Heart left ventricle (tissue), 13 donors: ENCODE measurements around the gene CAST.

Source experiments
- POLR2A ChIP-seq, 2 donors: fragments of 450-650 bp; IDR thresholded peaks; one replicate each; pipeline ENCODE4 v1.6.1; 2017; ENCODE audit warnings: antibody characterized with exemption in 2 of 2, mild to moderate bottlenecking in 2 of 2, moderate library complexity in 2 of 2
- TF ChIP-seq, protein P1 (sequence below), 12 donors: fragments of 200-600 bp; sonication (generic) in 4 of 12; IDR thresholded peaks; one replicate each; pipeline versions ENCODE4 v1.5.0 to v1.8.0; 2018 to 2022; ENCODE audit warnings: antibody characterized with exemption in 12 of 12, mild to moderate bottlenecking in 5 of 12
- donor health status: ischemic (EF 13 %, LVEDD 7.1; RV severe dilation, severe dysfunction).
- donor health status: DM: no; HTN: yes; CAD: no.
- donor health status: DM: no; HTN: no; CAD: no.
- donor health status: ischemic (EF 25% LVEDD 6.9; RV normal size, moderate dysfunction).
- donor health status: ischemic (EF 25% LVEDD 5.7; RV mildly dilated, moderate dysfunction).
- donor health status: ischemic (EF 35%, LVEDD 5.7; RV mildly dilated, moderate dysfunction).
- donor health status: nonischemic (EF 11% LVEDD 7.7; RV severe dilation, severe dysfunction).
- donor health status: DM: yes; HTN: yes; CAD: no.
- donor health status: PGD.
- donor health status: ischemic (EF 29% LVEDD 5.4; RV normal size, mild dysfunction).
- donor health status: nonischemic (EF 23%, LVEDD 6.1; RV moderate dilation, normal function).

DNA sequence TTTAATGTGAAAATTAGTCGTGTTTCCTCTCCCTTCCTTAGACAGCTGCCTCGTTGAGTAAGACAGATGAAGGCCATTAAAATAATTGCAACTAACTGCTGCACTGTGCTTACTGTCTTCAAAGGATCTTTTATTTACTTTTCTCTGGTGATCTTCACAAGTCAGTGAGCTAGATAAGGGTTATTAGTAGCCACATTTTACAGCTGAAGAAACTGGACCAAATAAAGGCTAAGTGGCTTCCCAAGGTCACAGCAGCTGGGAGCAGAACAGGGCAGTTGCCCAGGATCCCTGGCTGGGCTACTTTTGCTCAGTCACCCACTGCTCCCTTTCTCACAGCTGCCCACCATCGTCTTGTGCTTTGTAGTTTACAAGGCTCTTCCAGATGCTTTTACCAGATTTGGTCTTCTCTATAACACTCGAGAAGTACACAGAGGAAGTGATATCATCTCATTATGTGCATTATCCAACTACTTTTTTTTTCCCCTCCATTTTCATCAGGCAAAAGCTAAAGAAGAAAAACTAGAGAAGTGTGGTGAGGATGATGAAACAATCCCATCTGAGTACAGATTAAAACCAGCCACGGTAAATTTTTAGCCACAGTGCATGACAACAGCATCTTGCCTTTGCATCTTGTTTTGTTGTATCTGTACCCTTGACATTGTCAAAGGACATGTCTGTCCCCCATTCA, 83.8 kb downstream of the CAST start:
- TF ChIP-seq, protein P1, sequence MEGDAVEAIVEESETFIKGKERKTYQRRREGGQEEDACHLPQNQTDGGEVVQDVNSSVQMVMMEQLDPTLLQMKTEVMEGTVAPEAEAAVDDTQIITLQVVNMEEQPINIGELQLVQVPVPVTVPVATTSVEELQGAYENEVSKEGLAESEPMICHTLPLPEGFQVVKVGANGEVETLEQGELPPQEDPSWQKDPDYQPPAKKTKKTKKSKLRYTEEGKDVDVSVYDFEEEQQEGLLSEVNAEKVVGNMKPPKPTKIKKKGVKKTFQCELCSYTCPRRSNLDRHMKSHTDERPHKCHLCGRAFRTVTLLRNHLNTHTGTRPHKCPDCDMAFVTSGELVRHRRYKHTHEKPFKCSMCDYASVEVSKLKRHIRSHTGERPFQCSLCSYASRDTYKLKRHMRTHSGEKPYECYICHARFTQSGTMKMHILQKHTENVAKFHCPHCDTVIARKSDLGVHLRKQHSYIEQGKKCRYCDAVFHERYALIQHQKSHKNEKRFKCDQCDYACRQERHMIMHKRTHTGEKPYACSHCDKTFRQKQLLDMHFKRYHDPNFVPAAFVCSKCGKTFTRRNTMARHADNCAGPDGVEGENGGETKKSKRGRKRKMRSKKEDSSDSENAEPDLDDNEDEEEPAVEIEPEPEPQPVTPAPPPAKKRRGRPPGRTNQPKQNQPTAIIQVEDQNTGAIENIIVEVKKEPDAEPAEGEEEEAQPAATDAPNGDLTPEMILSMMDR (IDR thresholded peaks at IDR 0.05): no peak
- no peak for TF ChIP-seq POLR2A (IDR thresholded peaks at IDR 0.05)
